GM19238 (cell line): ENCODE measurements around the gene GSTM4.

Experiments used
- DNase-seq: peaks from one replicate; pipeline ENCODE4 v3.0.0; 2011; ENCODE audit warnings: low spot score; ENCODE audit not compliant: insufficient read length

Gene GSTM4

GRCh38 chr1:109624201-109625010 is 31.5 kb upstream of the GSTM4 start:
- DNase-seq, result no peak

GRCh38 chr1:109625176-109625575 is 30.7 kb upstream of the GSTM4 start:
- no peak for DNase-seq

- DNase-seq, result no peak
These were observed 30.0 kb upstream of the GSTM4 start for GRCh38 chr1:109625601-109626560.

- DNase-seq, result no peak
These were observed 29.1 kb upstream of the GSTM4 start for GRCh38 chr1:109626682-109627408.

- no peak for DNase-seq
These were observed 28.1 kb upstream of the GSTM4 start for GRCh38 chr1:109627692-109628399.

- no peak for DNase-seq
These were observed 27.2 kb upstream of the GSTM4 start for GRCh38 chr1:109628540-109629321.

- no peak for DNase-seq
These were observed 26.4 kb upstream of the GSTM4 start for GRCh38 chr1:109629372-109630030.

GRCh38 chr1:109630081-109630897 is 25.6 kb upstream of the GSTM4 start:
- DNase-seq, result no peak

GRCh38 chr1:109630898-109631512 is 24.9 kb upstream of the GSTM4 start:
- no peak for DNase-seq

- DNase-seq, result no peak
These were observed 24.1 kb upstream of the GSTM4 start for GRCh38 chr1:109631513-109632505.

GRCh38 chr1:109632671-109633346 is 23.1 kb upstream of the GSTM4 start:
- no peak for DNase-seq

- no peak for DNase-seq
These were observed 21.6 kb upstream of the GSTM4 start for GRCh38 chr1:109634292-109634691.

- DNase-seq, result no peak
These were observed 20.8 kb upstream of the GSTM4 start for GRCh38 chr1:109634771-109635750.

GRCh38 chr1:109635862-109636200 is 20.1 kb upstream of the GSTM4 start:
- DNase-seq, result no peak

- no peak for DNase-seq
These were observed 19.5 kb upstream of the GSTM4 start for GRCh38 chr1:109636201-109636952.
